ENCODE measurements around the gene CELF4.

CELF4 gene

DNA sequence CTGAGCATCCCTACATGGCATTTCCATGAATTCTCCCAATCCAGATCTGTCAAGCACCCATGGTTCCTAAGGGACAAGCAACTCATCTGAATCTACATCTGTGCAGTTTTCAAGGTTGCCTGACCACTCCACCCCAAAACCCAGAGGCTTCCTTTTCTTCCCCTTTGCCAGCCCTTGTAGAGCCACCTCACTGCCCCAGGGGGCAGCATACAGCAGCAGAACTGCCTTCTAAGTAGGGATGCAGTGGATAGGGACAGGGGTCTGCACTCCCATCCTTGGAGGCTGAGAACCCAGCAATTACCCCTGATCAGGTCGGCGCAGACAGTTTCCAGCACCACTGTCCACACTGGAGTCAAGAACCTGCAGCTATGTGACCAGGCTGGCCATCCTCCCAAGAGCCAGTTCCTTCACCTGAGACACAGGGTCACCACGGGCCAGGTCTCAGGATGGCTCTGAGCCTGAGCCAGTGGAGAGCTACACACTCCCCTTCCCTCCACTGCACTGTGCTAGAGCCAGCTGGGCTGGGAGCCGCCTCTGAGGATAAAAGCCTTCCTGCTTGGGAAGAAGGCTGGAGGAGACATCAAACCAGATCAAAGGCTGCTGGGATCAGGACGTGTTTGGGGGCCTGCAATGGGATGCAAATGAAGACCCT is 283.1 kb downstream of the CELF4 start:
- Histone ChIP-seq H3K27me3 (ENCODE audit: insufficient read depth, low read length, poor library complexity) (no peaks in the 10 kb centered on the region), H3K36me3 (ENCODE audit: insufficient read depth, low read length) (no peaks in the 10 kb centered on the region), H4K20me1 (ENCODE audit: insufficient read depth, low read length) (no peaks in the 10 kb centered on the region; the same call in 1 of the 2 replicates), H3K9me3 (ENCODE audit: insufficient read depth, low read length, severe bottlenecking) (no peaks in the 10 kb centered on the region), H3K4me2 (ENCODE audit: insufficient read depth, low read length) (no peak overlapping the region), H3K4me3 (ENCODE audit: low read depth in 1 of 2, low read length in 2 of 2) (no peak overlapping the region), H3K4me1 (ENCODE audit: insufficient read depth, low read length) (no peaks in the 10 kb centered on the region), H2AFZ (ENCODE audit: low read depth, low read length) (no peak overlapping the region), H3K9ac (ENCODE audit: low read depth, low read length) (no peak overlapping the region), H3K27ac (ENCODE audit: low read length) (no peak overlapping the region), H3K79me2 (ENCODE audit: insufficient read depth, low read length) (no peaks in the 10 kb centered on the region)
- ATAC-seq (ENCODE audit: insufficient read depth, low read depth) (peak; percentile 47; the same call in 1 of the 3 replicates), DNase-seq (no peak)
- TF ChIP-seq, protein P1, sequence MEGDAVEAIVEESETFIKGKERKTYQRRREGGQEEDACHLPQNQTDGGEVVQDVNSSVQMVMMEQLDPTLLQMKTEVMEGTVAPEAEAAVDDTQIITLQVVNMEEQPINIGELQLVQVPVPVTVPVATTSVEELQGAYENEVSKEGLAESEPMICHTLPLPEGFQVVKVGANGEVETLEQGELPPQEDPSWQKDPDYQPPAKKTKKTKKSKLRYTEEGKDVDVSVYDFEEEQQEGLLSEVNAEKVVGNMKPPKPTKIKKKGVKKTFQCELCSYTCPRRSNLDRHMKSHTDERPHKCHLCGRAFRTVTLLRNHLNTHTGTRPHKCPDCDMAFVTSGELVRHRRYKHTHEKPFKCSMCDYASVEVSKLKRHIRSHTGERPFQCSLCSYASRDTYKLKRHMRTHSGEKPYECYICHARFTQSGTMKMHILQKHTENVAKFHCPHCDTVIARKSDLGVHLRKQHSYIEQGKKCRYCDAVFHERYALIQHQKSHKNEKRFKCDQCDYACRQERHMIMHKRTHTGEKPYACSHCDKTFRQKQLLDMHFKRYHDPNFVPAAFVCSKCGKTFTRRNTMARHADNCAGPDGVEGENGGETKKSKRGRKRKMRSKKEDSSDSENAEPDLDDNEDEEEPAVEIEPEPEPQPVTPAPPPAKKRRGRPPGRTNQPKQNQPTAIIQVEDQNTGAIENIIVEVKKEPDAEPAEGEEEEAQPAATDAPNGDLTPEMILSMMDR (IDR thresholded peaks at IDR 0.05; ENCODE audit: borderline replicate concordance, extremely low read depth, low read length, poor library complexity, severe bottlenecking): peak; percentile 56
- TF ChIP-seq EZH2 (IDR thresholded peaks at IDR 0.05; ENCODE audit: borderline replicate concordance, low read depth, low read length, severe bottlenecking): no peak

DNA sequence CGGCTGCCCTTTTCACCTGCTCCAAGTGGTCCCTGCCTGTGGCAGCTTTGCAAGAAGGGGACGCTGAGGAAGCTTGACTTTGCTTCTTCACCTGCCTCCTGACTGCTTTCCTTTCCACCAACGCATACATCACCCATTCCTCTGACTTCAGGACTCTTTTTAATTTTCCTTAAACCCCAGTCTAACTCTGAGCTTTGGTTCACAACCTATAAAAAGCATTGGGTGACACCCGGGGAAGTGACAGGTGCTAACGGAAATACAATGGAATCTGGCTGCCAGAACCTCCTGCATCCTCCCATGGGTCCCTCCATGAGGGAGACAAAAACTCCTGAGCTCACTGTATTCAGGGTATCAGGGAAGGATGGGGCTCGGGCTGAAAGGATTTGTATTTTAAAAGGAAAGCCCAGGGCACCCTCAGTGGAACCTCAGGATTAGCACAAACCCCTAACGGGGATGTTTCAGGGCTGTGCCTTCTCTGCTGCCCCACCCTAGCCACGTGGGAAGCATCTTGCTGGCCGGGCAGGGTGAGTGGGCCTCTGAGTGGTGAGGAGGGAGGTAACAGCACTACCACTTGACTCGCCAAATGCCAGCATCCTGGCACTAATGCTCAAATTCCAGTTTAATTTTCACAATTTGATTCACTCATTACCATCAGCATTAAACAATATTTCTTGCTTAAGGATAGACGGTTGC is 284.8 kb downstream of the CELF4 start:
- H3K9me3 ChIP-seq (ENCODE audit: insufficient read depth, low read length, severe bottlenecking): no peaks in the 10 kb centered on the region
- no peak overlapping the region for H3K4me2 ChIP-seq (ENCODE audit: insufficient read depth, low read length)
- no peak overlapping the region for H3K4me3 ChIP-seq (ENCODE audit: low read depth in 1 of 2, low read length in 2 of 2)
- no peak overlapping the region for H3K9ac ChIP-seq (ENCODE audit: low read depth, low read length)
- no peak overlapping the region for H3K27ac ChIP-seq (ENCODE audit: low read length)
- H3K79me2 ChIP-seq (ENCODE audit: insufficient read depth, low read length): no peaks in the 10 kb centered on the region
- no peaks in the 10 kb centered on the region; the same call in 1 of the 2 replicates for H4K20me1 ChIP-seq (ENCODE audit: insufficient read depth, low read length)
- no peaks in the 10 kb centered on the region for H3K27me3 ChIP-seq (ENCODE audit: insufficient read depth, low read length, poor library complexity)
- DNase-seq (no peak), ATAC-seq (ENCODE audit: insufficient read depth, low read depth) (no peak)
- H3K36me3 ChIP-seq (ENCODE audit: insufficient read depth, low read length): no peaks in the 10 kb centered on the region
- H2AFZ ChIP-seq (ENCODE audit: low read depth, low read length): no peak overlapping the region
- TF ChIP-seq, protein P1 (IDR thresholded peaks at IDR 0.05; ENCODE audit: borderline replicate concordance, extremely low read depth, low read length, poor library complexity, severe bottlenecking): no peak
- no peak for TF ChIP-seq EZH2 (IDR thresholded peaks at IDR 0.05; ENCODE audit: borderline replicate concordance, low read depth, low read length, severe bottlenecking)
- no peaks in the 10 kb centered on the region for H3K4me1 ChIP-seq (ENCODE audit: insufficient read depth, low read length)

DNA sequence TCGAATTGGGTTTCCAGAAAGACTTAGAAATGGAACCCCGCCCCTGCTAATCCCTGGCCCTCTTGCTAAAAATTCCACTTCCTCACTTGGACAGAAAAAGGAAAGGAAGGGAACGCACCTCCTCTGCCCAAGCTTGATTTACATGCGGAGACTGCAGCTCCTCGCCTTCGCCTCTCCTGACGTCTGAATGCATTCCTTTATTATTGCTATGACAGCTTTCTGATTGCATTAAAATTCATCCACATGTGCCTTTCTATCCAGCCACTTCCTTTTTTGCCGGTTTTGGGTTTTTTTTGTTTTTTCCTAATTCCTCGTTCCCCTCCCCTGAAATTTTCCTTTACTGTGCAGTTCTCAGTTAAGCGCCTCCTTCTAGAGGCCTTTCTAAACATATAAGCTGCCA is 287.8 kb downstream of the CELF4 start:
- ATAC-seq (ENCODE audit: insufficient read depth, low read depth): no peak
- TF ChIP-seq, protein P1 (IDR thresholded peaks at IDR 0.05; ENCODE audit: borderline replicate concordance, extremely low read depth, low read length, poor library complexity, severe bottlenecking): no peak
- TF ChIP-seq EZH2 (IDR thresholded peaks at IDR 0.05; ENCODE audit: borderline replicate concordance, low read depth, low read length, severe bottlenecking): no peak

More for the DNA sequence above, 287.8 kb downstream of the CELF4 start:
- Histone ChIP-seq H3K4me3 (ENCODE audit: low read depth in 1 of 2, low read length in 2 of 2) (no peak overlapping the region), H3K27me3 (ENCODE audit: insufficient read depth, low read length, poor library complexity) (no peaks in the 10 kb centered on the region), H3K9ac (ENCODE audit: low read depth, low read length) (no peak overlapping the region), H3K4me1 (ENCODE audit: insufficient read depth, low read length) (no peaks in the 10 kb centered on the region), H3K36me3 (ENCODE audit: insufficient read depth, low read length) (no peaks in the 10 kb centered on the region), H2AFZ (ENCODE audit: low read depth, low read length) (no peak overlapping the region), H3K27ac (ENCODE audit: low read length) (no peak overlapping the region), H3K79me2 (ENCODE audit: insufficient read depth, low read length) (no peaks in the 10 kb centered on the region), H4K20me1 (ENCODE audit: insufficient read depth, low read length) (no peaks in the 10 kb centered on the region), H3K4me2 (ENCODE audit: insufficient read depth, low read length) (no peak overlapping the region), H3K9me3 (ENCODE audit: insufficient read depth, low read length, severe bottlenecking) (peaks cover 6% of the 10 kb centered on the region)
- no peak for DNase-seq

Measured in DND-41 (cell line).